ELF-1 (cell line): ENCODE data around the gene SMIM15.
A peak's percentile ranks its signal among the peaks of the same experiment; 100 is the strongest.
"Not testable (repeated sequence)": the region's sequence is repeated elsewhere in the genome, so short reads cannot be mapped to it uniquely, and the experiment has no call there.

ENCODE experiments used
- DNase-seq: peaks from one replicate; pipeline ENCODE4 v3.0.0-alpha.2; 2016; ENCODE audit warnings: low read depth, low spot score

SMIM15 gene

GRCh38 chr5:61162010-61162831, at the start of gene SMIM15:
TSS of gene SMIM15 (minus strand) at chr5:61162468. CDS start at chr5:61160171, 2,297 bp downstream.
- DNase-seq, result peak; percentile 88

- no peak for DNase-seq
These were observed 45.6 kb upstream of the SMIM15 start for GRCh38 chr5:61207884-61208283.

- DNase-seq, result no peak
These were observed 42.7 kb upstream of the SMIM15 start for GRCh38 chr5:61205013-61205412.

GRCh38 chr5:61202213-61202612, 39.9 kb upstream of the SMIM15 start:
- no peak for DNase-seq

GRCh38 chr5:61200582-61201155, 38.4 kb upstream of the SMIM15 start:
- DNase-seq, result peak; percentile 14

GRCh38 chr5:61198606-61199005, 36.3 kb upstream of the SMIM15 start:
- DNase-seq, result no peak

- DNase-seq, result peak; percentile 12
These were observed 25.6 kb upstream of the SMIM15 start for GRCh38 chr5:61187826-61188225.

GRCh38 chr5:61187352-61187751, 25.1 kb upstream of the SMIM15 start:
- DNase-seq, result not testable (repeated sequence)

GRCh38 chr5:61186634-61187033, 24.4 kb upstream of the SMIM15 start:
- no peak for DNase-seq

- no peak for DNase-seq
These were observed 22.4 kb upstream of the SMIM15 start for GRCh38 chr5:61184708-61185107.

GRCh38 chr5:61183538-61183937, 21.3 kb upstream of the SMIM15 start:
- no peak for DNase-seq

GRCh38 chr5:61182449-61182848, 20.2 kb upstream of the SMIM15 start:
- DNase-seq, result no peak

GRCh38 chr5:61180886-61181285, 18.6 kb upstream of the SMIM15 start:
- DNase-seq, result no peak

GRCh38 chr5:61178702-61179101, 16.4 kb upstream of the SMIM15 start:
- DNase-seq, result no peak

GRCh38 chr5:61177716-61178115, 15.4 kb upstream of the SMIM15 start:
- no peak for DNase-seq

GRCh38 chr5:61177070-61177469, 14.8 kb upstream of the SMIM15 start:
- no peak for DNase-seq

GRCh38 chr5:61176631-61177030, 14.4 kb upstream of the SMIM15 start:
- no peak for DNase-seq

GRCh38 chr5:61171479-61171878, 9.2 kb upstream of the SMIM15 start:
- DNase-seq, result no peak

GRCh38 chr5:61168951-61169350, 6.7 kb upstream of the SMIM15 start:
- DNase-seq, result no peak

GRCh38 chr5:61167382-61167781, 5.1 kb upstream of the SMIM15 start:
- no peak for DNase-seq

- DNase-seq, result no peak
These were observed 1.6 kb upstream of the SMIM15 start for GRCh38 chr5:61163905-61164304.

GRCh38 chr5:61162832-61163567, 732 bp upstream of the SMIM15 start:
- DNase-seq, result no peak

GRCh38 chr5:61160497-61160896, 1.8 kb downstream of the SMIM15 start:
- no peak for DNase-seq
